HUES48 (cell line): ENCODE results near the gene RBFOX2.

Experiments used
- H3K27ac ChIP-seq: one replicate; pipeline ENCODE4 v1.7.0; 2013; ENCODE audit warnings: low read depth, low read length, inconsistent platforms
- H3K27me3 ChIP-seq: 2 replicates; pipeline ENCODE4 v1.6.1; 2013; ENCODE audit warnings: mild to moderate bottlenecking, low read length; ENCODE audit not compliant: control insufficient read depth, insufficient read depth
- H3K36me3 ChIP-seq: 2 replicates; pipeline ENCODE4 v1.6.1; 2013; ENCODE audit warnings: low read length; ENCODE audit not compliant: control insufficient read depth, insufficient read depth
- H3K4me1 ChIP-seq: 2 replicates; pipeline ENCODE4 v1.6.1; 2013; ENCODE audit warnings: mild to moderate bottlenecking, low read length; ENCODE audit not compliant: control insufficient read depth, insufficient read depth
- H3K4me3 ChIP-seq: 2 replicates; pipeline ENCODE4 v1.5.1; 2013; ENCODE audit warnings: mild to moderate bottlenecking, low read depth, low read length
- H3K9ac ChIP-seq: 2 replicates; pipeline ENCODE4 v1.6.1; 2013; ENCODE audit warnings: mild to moderate bottlenecking, low read depth, low read length, moderate library complexity
- H3K9me3 ChIP-seq: 2 replicates; pipeline ENCODE4 v1.6.1; 2013; ENCODE audit warnings: low read length; ENCODE audit not compliant: control insufficient read depth, insufficient read depth

RBFOX2 gene

GRCh38 chr22:35697142-35697541 is 331.5 kb downstream of the RBFOX2 start:
- Histone ChIP-seq H3K9ac (no peak overlapping the region), H3K4me1 (no peaks in the 10 kb centered on the region), H3K4me3 (no peak overlapping the region), H3K9me3 (no peaks in the 10 kb centered on the region), H3K36me3 (no peaks in the 10 kb centered on the region), H3K27me3 (no peaks in the 10 kb centered on the region), H3K27ac (no peak overlapping the region)

- H3K9ac ChIP-seq: no peak overlapping the region
- no peak overlapping the region for H3K27ac ChIP-seq
- H3K4me3 ChIP-seq: no peak overlapping the region
- H3K27me3 ChIP-seq: no peaks in the 10 kb centered on the region
- no peaks in the 10 kb centered on the region for H3K4me1 ChIP-seq
- no peaks in the 10 kb centered on the region for H3K36me3 ChIP-seq
- H3K9me3 ChIP-seq: no peaks in the 10 kb centered on the region
Observed at GRCh38 chr22:35695202-35695601, 333.4 kb downstream of the RBFOX2 start.

- Histone ChIP-seq H3K9ac (no peak overlapping the region), H3K27ac (no peak overlapping the region), H3K4me1 (no peaks in the 10 kb centered on the region), H3K4me3 (no peak overlapping the region), H3K36me3 (no peaks in the 10 kb centered on the region), H3K27me3 (no peaks in the 10 kb centered on the region), H3K9me3 (no peaks in the 10 kb centered on the region)
Observed at GRCh38 chr22:35690001-35690400, 338.6 kb downstream of the RBFOX2 start.

GRCh38 chr22:35688913-35689675 is 339.5 kb downstream of the RBFOX2 start:
- no peak overlapping the region for H3K27ac ChIP-seq

More at GRCh38 chr22:35688913-35689675, 339.5 kb downstream of the RBFOX2 start:
- Histone ChIP-seq H3K4me1 (no peaks in the 10 kb centered on the region), H3K27me3 (no peaks in the 10 kb centered on the region), H3K4me3 (no peak overlapping the region), H3K9me3 (no peaks in the 10 kb centered on the region), H3K9ac (no peak overlapping the region), H3K36me3 (no peaks in the 10 kb centered on the region)
